GM18507 (cell line): ENCODE measurements around the gene KAT6B.
"Not testable (repeated sequence)": the region's sequence is repeated elsewhere in the genome, so short reads cannot be mapped to it uniquely, and the experiment has no call there.

Experiments
- DNase-seq: peaks from one replicate; pipeline ENCODE4 v3.0.0; 2011; ENCODE audit warnings: low read depth; ENCODE audit not compliant: insufficient read length; ENCODE audit errors: extremely low spot score
- FAIRE-seq: peaks from 2 replicates; lab custom pipeline; 2011; peaks lifted over from hg19 to GRCh38; lab: Jason Lieb, UNC

The KAT6B gene

DNA sequence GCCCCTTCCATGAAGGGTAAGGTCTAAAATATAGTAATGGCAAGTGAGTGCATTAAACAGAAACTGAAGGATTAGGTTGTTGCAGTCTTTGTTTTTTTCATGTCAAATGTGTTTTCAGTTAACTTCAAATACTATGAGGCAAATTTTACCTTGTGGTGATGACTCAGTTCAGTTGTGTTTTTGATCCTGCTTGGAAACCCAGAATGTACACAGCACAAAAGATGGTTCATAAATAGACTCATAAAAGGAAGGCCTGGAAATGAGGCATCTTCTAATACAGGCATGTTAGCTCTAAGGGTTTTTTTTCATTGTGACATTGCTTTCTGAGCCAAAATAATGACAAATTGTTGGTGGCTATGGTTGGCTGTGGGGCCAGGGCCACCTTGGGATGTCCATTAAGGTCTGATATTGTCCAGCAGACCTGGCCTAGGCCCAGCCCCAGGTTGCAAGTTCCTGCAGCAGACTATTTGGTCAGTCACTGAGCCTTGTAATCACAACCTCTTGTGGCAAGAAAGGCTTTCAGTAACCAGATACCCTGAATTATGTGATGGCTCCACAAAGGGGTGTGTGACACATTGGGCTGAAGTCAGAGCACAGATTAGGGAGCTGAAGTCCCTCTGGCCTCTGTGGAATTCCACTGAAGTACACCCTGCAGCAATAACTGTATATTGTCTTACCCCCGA is 216.0 kb downstream of the KAT6B start:
- DNase-seq = no peak
- no peak for FAIRE-seq

GRCh38 chr10:75043256-75044131 is 217.1 kb downstream of the KAT6B start:
- DNase-seq (no peak), FAIRE-seq (no peak)

- DNase-seq (no peak), FAIRE-seq (no peak)
These were observed 222.3 kb downstream of the KAT6B start for GRCh38 chr10:75048669-75049098.

DNA sequence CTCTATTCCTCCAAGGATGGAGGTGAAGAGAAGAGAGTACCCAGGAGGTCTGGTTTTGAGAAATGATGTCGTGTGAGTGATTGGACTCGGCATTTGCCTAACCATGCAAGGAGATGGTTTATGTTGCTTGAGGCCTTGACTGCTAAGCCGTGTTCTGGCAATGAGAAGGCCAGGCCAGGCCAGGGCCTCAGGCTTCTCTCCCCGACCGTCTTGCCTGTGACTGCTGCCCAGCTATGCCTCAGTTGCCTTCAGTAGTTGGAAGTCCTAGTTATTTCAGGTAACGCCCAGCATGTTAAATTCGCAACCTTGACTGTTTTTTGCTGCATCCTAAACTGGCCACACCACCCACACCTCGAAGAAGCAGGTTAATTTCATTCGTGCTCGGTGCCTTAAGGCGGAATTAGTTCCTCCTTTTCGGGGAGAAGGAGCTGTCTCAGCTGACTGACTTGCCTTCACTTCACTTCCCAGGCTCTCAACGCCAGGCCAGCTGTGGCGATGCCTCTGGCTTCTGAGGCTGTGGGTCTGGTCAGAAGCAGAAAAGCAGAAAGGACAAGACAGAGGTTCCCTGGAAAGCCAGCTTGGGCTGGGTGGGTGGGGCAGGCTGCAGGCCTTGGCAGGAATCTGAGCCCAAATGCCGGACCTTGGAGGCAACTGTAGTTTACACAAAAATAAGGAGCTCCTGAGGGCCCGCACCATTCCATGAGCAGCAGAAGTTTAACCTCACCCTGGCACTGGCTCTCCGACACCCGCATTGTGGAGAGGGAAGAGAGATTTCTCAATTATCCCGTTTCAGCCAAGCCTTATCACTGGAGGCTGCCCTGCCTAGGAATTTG is 223.1 kb downstream of the KAT6B start:
- no peak for FAIRE-seq
- no peak for DNase-seq

- DNase-seq = no peak
- FAIRE-seq = no peak
These were observed 223.9 kb downstream of the KAT6B start for GRCh38 chr10:75050149-75050919.

GRCh38 chr10:75051308-75051707 is 224.9 kb downstream of the KAT6B start:
- no peak for FAIRE-seq

GRCh38 chr10:75055896-75056406 is 229.6 kb downstream of the KAT6B start:
- FAIRE-seq, DNase-seq: not testable (repeated sequence)

More at GRCh38 chr10:75051308-75051707, 224.9 kb downstream of the KAT6B start:
- DNase-seq = no peak

DNA sequence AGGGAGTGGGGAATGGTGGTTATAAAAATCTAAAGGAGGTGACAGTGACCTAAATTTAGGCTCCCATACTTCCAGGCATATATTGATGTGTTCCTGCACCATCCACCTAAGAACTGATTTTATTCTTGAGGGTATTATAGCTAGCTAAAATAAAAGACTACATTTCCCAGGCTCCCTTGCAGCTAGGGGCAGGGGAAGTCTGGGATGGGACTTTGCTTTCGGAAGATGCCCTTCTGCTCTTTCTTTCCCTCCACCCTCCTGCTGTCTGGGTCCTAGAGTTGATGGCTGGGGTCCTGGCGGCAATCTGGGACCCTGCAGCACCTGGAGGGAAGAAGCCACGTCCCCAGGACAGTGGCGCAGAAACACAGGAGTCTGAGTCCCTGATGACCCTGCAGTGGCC is 231.3 kb downstream of the KAT6B start:
- DNase-seq = no peak
- FAIRE-seq = no peak

DNA sequence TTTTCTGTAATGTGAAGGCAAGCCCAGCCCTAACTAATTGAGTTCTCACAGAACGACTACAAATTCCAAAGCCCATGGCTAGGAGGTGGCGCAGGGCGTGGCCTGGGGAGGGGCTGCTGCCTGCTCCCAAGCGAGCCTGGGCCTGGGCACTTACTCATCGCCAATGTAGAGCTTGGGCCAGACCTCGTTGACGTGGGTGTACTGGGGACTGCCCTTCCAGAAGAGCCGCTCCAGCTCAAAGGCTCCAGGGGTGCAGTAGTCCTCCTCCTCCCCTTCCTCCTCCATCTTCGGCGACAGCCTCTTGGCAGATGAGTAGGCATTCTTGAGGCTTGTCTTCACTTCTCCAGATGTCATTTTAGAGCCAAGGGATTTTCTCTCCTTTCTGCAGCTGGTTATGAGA is 231.8 kb downstream of the KAT6B start:
- no peak for DNase-seq

GRCh38 chr10:75061709-75062505 is 235.5 kb downstream of the KAT6B start:
- FAIRE-seq (no peak), DNase-seq (no peak)

More for the DNA sequence above, 231.8 kb downstream of the KAT6B start:
- no peak for FAIRE-seq

DNA sequence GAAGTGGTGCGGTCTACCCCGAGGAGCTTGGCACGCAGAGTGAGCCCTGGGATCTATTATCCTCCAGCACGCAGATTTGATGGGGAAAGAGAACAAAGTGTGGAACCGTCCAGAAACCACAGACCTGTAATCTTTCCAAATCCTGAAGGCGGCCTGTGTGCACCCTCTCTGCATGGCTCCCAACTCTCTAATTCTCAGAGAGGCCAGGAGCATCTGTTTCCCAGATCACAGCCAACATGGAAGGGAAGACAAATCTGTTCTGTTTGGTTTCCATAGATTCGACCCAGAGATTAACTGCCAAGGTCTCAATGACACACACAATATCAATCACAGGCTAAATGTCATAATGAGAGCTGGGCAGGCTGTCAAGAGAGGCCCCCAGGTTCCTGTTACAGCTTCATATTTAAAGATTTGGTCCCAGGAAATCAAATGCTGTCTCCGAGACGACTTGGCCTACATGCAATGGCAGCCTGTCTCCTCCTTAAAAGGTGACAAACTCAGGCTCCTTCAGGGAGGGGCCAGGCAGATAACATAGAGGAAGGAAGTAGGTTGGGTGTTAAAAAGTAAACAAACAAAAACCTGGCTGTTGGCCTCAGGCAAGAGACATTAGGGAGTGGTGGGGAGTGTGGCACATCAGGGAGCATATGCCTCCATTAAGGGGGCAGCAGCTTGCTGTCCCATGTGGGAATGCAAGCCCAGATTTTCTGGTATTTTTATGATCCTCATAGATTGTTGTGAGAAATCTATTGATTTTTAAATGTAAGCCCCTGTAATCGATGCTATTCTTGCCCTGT is 236.3 kb downstream of the KAT6B start:
- DNase-seq (no peak), FAIRE-seq (no peak)

GRCh38 chr10:75063461-75064230 is 237.2 kb downstream of the KAT6B start:
- DNase-seq (no peak), FAIRE-seq (no peak)

- DNase-seq (no peak), FAIRE-seq (no peak)
These were observed 238.7 kb downstream of the KAT6B start for GRCh38 chr10:75065076-75065475.

- DNase-seq (no peak), FAIRE-seq (no peak)
These were observed 239.9 kb downstream of the KAT6B start for GRCh38 chr10:75066271-75066670.

- no peak for DNase-seq
- no peak for FAIRE-seq
These were observed 240.9 kb downstream of the KAT6B start for GRCh38 chr10:75067272-75067671.

DNA sequence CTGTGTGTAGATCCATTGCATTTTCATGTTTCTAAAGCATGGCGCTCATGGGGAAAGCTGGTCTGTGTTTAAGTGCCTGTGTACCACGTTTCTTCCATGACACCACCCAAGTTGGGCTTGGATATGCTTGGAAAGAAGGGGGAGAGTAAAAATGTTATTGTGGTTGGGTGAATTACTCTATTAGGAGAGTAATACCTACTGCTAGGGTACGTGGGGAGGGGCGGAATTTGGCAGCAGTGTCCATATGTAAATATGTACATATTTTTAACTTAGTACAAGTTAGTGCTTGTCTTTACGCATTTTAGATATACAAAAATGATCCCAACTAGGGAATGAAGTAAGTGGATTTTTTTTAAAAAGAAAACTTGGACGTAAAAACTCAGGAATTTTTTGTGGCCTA is 242.1 kb downstream of the KAT6B start:
- FAIRE-seq (no peak), DNase-seq (no peak)

DNA sequence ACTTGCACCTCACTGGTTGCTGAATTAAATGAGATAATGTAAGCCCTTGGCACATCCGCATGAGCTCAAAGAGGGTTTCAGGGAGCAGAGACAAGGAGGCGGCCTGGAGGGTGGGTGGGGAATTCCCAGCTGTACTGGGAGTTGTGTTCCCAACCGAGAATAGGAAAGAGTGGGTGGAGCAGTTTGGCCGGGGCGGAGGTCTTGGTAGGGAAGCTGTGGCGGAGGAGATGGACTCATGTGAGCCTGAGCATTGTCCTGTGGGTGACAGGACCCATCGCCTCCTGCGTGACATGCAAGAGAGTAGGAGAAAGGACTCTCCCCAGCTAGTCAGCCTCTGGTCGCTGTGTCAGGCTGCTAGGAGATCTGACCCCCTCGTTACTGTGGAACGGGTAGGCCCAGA is 244.1 kb downstream of the KAT6B start:
- DNase-seq = no peak
- no peak for FAIRE-seq
